ENCODE measurements around the gene HPSE. TPM values are rescaled to one million over a fixed set of nuclear protein-coding genes. Genes with fewer than 3 reads are reported as not detected.

HPSE gene
- total RNA-seq, 4 donors from 2014 or later: 0.05 to 0.42 (median 0.25) TPM

DNA sequence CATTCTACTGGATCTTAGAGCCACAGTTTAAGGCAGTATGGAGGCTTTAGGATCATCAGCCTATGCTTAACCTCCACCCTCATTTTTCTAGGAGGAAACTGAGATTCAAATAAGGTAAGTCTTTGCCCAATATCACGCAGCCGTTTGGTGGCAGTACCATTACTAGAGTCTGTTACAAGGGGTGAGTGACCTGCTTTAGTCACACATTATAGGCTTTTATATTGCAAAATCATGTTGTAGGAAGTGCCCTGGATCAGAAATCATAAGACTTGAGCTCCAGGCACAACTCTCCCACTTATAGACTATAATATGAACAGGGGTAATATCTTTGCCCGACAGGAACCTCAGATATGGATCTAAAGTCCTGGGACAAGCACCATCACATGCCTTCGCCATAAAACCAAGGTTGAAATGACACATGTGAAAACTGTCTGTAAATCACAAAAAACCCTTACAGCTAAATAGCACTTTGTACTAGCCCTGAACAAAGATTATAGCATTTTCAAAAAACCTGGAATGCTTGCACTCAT lies 19.2 kb downstream of the HPSE start:
- TF ChIP-seq, protein P1, sequence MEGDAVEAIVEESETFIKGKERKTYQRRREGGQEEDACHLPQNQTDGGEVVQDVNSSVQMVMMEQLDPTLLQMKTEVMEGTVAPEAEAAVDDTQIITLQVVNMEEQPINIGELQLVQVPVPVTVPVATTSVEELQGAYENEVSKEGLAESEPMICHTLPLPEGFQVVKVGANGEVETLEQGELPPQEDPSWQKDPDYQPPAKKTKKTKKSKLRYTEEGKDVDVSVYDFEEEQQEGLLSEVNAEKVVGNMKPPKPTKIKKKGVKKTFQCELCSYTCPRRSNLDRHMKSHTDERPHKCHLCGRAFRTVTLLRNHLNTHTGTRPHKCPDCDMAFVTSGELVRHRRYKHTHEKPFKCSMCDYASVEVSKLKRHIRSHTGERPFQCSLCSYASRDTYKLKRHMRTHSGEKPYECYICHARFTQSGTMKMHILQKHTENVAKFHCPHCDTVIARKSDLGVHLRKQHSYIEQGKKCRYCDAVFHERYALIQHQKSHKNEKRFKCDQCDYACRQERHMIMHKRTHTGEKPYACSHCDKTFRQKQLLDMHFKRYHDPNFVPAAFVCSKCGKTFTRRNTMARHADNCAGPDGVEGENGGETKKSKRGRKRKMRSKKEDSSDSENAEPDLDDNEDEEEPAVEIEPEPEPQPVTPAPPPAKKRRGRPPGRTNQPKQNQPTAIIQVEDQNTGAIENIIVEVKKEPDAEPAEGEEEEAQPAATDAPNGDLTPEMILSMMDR (IDR thresholded peaks at IDR 0.05 in 4 of 5, conservative IDR thresholded peaks at IDR 0.05 in 1 of 5): no peak
- TF ChIP-seq POLR2A (IDR thresholded peaks at IDR 0.05): no peak
- intact Hi-C loops (cut with DNase I; ENCODE audit: low total_unique reads) (no loop called here), in situ Hi-C loops (cut with MboI; ENCODE audit: low sequenced_read_pairs in 4 of 4) (no loop called here)
- H3K4me3 ChIP-seq: no peak overlapping the region
- no peaks in the 10 kb centered on the region for H3K9me3 ChIP-seq
- no peak for ATAC-seq
- H3K36me3 ChIP-seq: no peaks in the 10 kb centered on the region
- H3K27ac ChIP-seq: no peak overlapping the region
- H3K4me1 ChIP-seq: no peaks in the 10 kb centered on the region
- H3K27me3 ChIP-seq: no peaks in the 10 kb centered on the region
- DNase-seq: no peak

DNA sequence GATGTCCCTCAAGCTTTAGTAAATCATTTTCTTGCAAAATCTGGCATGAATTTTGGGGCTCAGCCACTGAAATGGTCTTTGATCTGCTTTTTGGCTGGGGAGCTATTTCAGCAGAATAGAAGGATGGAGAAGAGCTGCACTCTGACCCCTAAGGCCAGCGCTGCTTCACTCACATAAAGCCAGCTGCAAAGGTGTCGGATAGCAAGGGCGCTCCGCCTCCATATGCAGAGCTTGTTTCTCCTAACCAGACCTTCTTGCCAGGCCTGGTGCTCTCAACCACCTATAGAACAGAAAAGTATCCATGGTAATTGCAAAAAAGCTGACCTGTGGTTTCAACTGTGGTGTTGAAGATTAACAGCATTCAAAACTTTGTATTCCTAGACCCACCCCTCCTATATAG lies 26.0 kb downstream of the HPSE start:
- no peak for DNase-seq
- in situ Hi-C loops (cut with MboI; ENCODE audit: low sequenced_read_pairs in 4 of 4): no loop called here
- H3K36me3 ChIP-seq: no peaks in the 10 kb centered on the region
- no peak overlapping the region for H3K27ac ChIP-seq
- no peaks in the 10 kb centered on the region for H3K4me1 ChIP-seq
- H3K27me3 ChIP-seq: no peaks in the 10 kb centered on the region
- no peak for ATAC-seq
- no peak for TF ChIP-seq POLR2A (IDR thresholded peaks at IDR 0.05)
- TF ChIP-seq, protein P1 (IDR thresholded peaks at IDR 0.05 in 4 of 5, conservative IDR thresholded peaks at IDR 0.05 in 1 of 5): no peak
- no peak overlapping the region for H3K4me3 ChIP-seq
- H3K9me3 ChIP-seq: no peaks in the 10 kb centered on the region
- intact Hi-C loops (cut with DNase I; ENCODE audit: low total_unique reads): no loop called here

DNA sequence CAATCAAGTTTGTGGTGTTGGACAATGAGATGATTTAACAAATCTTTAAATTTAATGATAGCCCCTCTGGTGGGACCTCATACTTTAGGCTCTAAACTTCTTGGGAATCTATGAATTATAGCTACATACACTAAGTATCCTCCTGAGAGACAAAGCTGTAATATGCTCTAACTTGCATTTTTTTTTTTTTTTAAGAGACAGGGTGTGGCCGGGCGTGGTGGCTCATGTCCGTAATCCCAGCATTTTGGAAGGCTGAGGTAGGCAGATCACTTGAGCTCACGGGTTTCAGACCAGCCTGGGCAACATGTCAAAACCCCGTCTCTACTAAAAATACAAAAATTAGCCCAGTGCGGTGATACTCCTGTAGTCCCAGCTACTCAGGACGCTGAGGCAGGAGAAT lies 26.7 kb downstream of the HPSE start:
- intact Hi-C loops (cut with DNase I; ENCODE audit: low total_unique reads): no loop called here
- Histone ChIP-seq H3K27ac (no peak overlapping the region), H3K4me1 (no peaks in the 10 kb centered on the region), H3K4me3 (no peak overlapping the region), H3K27me3 (no peaks in the 10 kb centered on the region), H3K9me3 (no peaks in the 10 kb centered on the region), H3K36me3 (no peaks in the 10 kb centered on the region)
- no peak for TF ChIP-seq POLR2A (IDR thresholded peaks at IDR 0.05)
- TF ChIP-seq, protein P1 (IDR thresholded peaks at IDR 0.05 in 4 of 5, conservative IDR thresholded peaks at IDR 0.05 in 1 of 5): no peak
- in situ Hi-C loops (cut with MboI; ENCODE audit: low sequenced_read_pairs in 4 of 4): no loop called here
- DNase-seq (no peak), ATAC-seq (no peak)

DNA sequence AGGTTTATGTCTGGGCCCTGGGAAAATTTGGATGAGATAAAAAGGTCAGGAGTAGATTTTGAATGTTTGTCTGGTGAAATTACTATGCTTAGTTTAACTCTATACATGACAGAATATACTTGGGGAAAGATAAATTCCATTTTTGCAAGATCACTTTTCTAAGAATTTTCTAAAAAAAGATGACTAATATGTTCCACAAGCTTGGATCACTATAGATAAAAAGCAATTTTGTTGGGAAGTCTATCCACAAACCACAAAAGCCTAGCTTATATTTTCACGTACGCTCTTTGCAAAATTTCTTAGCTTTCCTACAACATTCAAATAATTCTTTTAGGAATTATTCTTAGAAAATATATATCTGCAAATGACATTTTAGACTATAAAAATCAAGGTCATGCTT lies 29.5 kb downstream of the HPSE start:
- DNase-seq: no peak
- Histone ChIP-seq H3K27me3 (no peaks in the 10 kb centered on the region), H3K27ac (no peak overlapping the region), H3K36me3 (no peaks in the 10 kb centered on the region), H3K9me3 (no peaks in the 10 kb centered on the region), H3K4me3 (no peak overlapping the region), H3K4me1 (no peaks in the 10 kb centered on the region)
- ATAC-seq: no peak
- intact Hi-C loops (cut with DNase I; ENCODE audit: low total_unique reads): no loop called here
- in situ Hi-C loops (cut with MboI; ENCODE audit: low sequenced_read_pairs in 4 of 4): no loop called here
- TF ChIP-seq POLR2A (IDR thresholded peaks at IDR 0.05): no peak
- TF ChIP-seq, protein P1 (IDR thresholded peaks at IDR 0.05 in 4 of 5, conservative IDR thresholded peaks at IDR 0.05 in 1 of 5): no peak
